Body of pancreas (tissue), 4 donors: ENCODE measurements around the gene FAM174B. TPM values are rescaled to one million over a fixed set of nuclear protein-coding genes. Genes with fewer than 3 reads are reported as not detected.

ENCODE experiments used
- ATAC-seq: fragments of 150-250 bp; one replicate; pipeline ENCODE4 v1.9.1; 2016
- DNase-seq, 4 donors: peaks; one replicate each; pipeline ENCODE4 v3.0.0-alpha.2; 2019
- H3K27ac ChIP-seq, 4 donors: fragments of 200-600 bp; sonication (generic); 1 replicate in 3 of 4; 2 replicates in 1 of 4; pipeline versions ENCODE4 v1.5.1 to v1.6.1; 2016 to 2019; ENCODE audit warnings: mild to moderate bottlenecking in 1 of 4, mixed read lengths in 1 of 4, moderate library complexity in 1 of 4
- H3K27me3 ChIP-seq, 2 donors: fragments of 200-600 bp; sonication (generic); one replicate each; pipeline ENCODE4 v1.6.0; 2016; ENCODE audit warnings: mild to moderate bottlenecking in 1 of 2
- H3K36me3 ChIP-seq, 2 donors: fragments of 200-600 bp; sonication (generic); replicated peaks in 1 of 2; 2 replicates each; pipeline ENCODE4 v1.5.1; 2016; ENCODE audit warnings: low read depth in 2 of 2; ENCODE audit not compliant: insufficient read depth in 1 of 2
- H3K4me1 ChIP-seq: fragments of 200-600 bp; sonication (generic); one replicate; pipeline ENCODE4 v1.6.0; 2016
- H3K4me3 ChIP-seq, 2 donors: fragments of 200-600 bp; sonication (generic); 1 replicate in 1 of 2; 2 replicates in 1 of 2; pipeline ENCODE4 v1.5.1; 2016 to 2019
- H3K9me3 ChIP-seq, 3 donors: fragments of 200-600 bp; sonication (generic); 1 replicate in 2 of 3; 2 replicates in 1 of 3; pipeline ENCODE4 v1.5.1; 2016
- CTCF ChIP-seq, 7 experiments: fragments of 450-650 bp in 4 of 7; fragments of 200-600 bp in 3 of 7; sonication (generic) in 3 of 7; IDR thresholded peaks; one replicate each; pipeline ENCODE4 v1.5.1; 2016 to 2019; ENCODE audit warnings: antibody characterized with exemption in 7 of 7
- POLR2A ChIP-seq, 3 donors: fragments of 450-650 bp; IDR thresholded peaks; one replicate each; pipeline ENCODE4 v1.6.1; 2016; ENCODE audit warnings: antibody characterized with exemption in 3 of 3, mild to moderate bottlenecking in 2 of 3
- WGBS, 2 donors: methylation state at CpG; one replicate each; pipeline ENCODE4 v1.1.5; 2017; 5-methylcytosine and 5-hydroxymethylcytosine counted together
- intact Hi-C: fragments of 100-400 bp; cut with DNase I; formaldehyde crosslinking; loops from one replicate; pipeline ENCODE4 v1.15.1; 2023
- total RNA-seq, 2 donors: library from RNA; depleted of rRNA; stranded (reverse); fragments of >200 nt; gene quantifications; one replicate each; pipeline ENCODE4 v1.1.0, GENCODE V29; 2016

FAM174B gene
- total RNA-seq, 2 donors from 2014 or later: 51.4 to 59.9 TPM

- H3K4me1 ChIP-seq: no peaks in the 10 kb centered on the region
- no peak overlapping the region for H3K27ac ChIP-seq
- 68 to 79% methylated on average over 19 of the region's 19 CpGs for WGBS, 2 donors
- intact Hi-C loops: no loop called here
- no peaks in the 10 kb centered on the region for H3K36me3 ChIP-seq
- TF ChIP-seq POLR2A (IDR thresholded peaks at IDR 0.05) (no peak), CTCF (IDR thresholded peaks at IDR 0.05) (no peak)
- no peak overlapping the region for H3K4me3 ChIP-seq
- ATAC-seq (no peak), DNase-seq (peak in 1 of 4 donors; percentile 10)
- no peaks in the 10 kb centered on the region for H3K9me3 ChIP-seq
- H3K27me3 ChIP-seq: no peaks in the 10 kb centered on the region
Observed at GRCh38 chr15:92595506-92596381, 59.8 kb downstream of the FAM174B start.

- Histone ChIP-seq H3K4me3 (no peak overlapping the region), H3K27ac (no peak overlapping the region), H3K4me1 (no peaks in the 10 kb centered on the region), H3K9me3 (no peaks in the 10 kb centered on the region), H3K27me3 (no peaks in the 10 kb centered on the region), H3K36me3 (no peaks in the 10 kb centered on the region)
- no peak for TF ChIP-seq POLR2A (IDR thresholded peaks at IDR 0.05)
- TF ChIP-seq CTCF (IDR thresholded peaks at IDR 0.05): no peak
- ATAC-seq (no peak), DNase-seq (no peak)
- WGBS, 2 donors: 81 to 84% methylated on average over 5 of the region's 5 CpGs
- intact Hi-C loops: no loop called here
Observed at GRCh38 chr15:92591275-92591674, 64.3 kb downstream of the FAM174B start.

- ATAC-seq: no peak
- Histone ChIP-seq H3K9me3 (no peaks in the 10 kb centered on the region), H3K27ac (no peak overlapping the region), H3K36me3 (no peaks in the 10 kb centered on the region), H3K4me3 (no peak overlapping the region), H3K27me3 (no peaks in the 10 kb centered on the region), H3K4me1 (no peaks in the 10 kb centered on the region)
- 87 to 88% methylated on average over 6 of the region's 6 CpGs for WGBS, 2 donors
- TF ChIP-seq POLR2A (IDR thresholded peaks at IDR 0.05): no peak
- TF ChIP-seq CTCF (IDR thresholded peaks at IDR 0.05): no peak
- DNase-seq: no peak
- intact Hi-C loops: no loop called here
Observed at GRCh38 chr15:92586966-92587365, 68.6 kb downstream of the FAM174B start.

DNA sequence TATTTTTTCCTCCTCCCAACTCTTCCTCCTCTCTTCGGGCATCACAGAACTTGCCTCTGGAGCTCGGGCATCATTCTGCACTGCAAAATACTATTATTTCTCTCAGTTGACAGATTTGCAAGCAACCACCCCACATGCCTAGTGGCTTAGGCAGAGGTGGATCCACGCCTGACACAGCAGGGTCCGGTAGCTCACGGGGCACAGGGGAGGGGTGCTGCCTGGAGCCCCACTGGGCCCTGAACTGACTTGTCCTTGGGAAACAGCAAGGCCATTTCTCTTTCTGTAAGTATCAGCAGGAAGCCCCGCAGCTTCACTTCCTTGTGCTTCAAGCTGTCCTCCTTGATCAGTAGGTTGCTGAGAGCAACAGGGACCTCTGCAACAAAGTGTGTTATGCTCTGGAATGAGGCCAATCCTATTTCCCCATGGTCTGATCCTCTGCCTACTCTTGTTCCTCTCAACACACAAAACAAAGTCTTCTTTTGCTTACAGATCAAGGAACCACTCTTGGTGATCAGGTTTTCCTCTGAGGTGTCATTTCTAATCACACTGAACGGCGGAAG lies 69.1 kb downstream of the FAM174B start:
- ATAC-seq (no peak), DNase-seq (no peak)
- Histone ChIP-seq H3K36me3 (no peaks in the 10 kb centered on the region), H3K27me3 (no peaks in the 10 kb centered on the region), H3K9me3 (no peaks in the 10 kb centered on the region), H3K4me1 (no peaks in the 10 kb centered on the region), H3K27ac (no peak overlapping the region), H3K4me3 (no peak overlapping the region)
- intact Hi-C loops: no loop called here
- WGBS, 2 donors: 83 to 86% methylated on average over 8 of the region's 8 CpGs
- TF ChIP-seq CTCF (IDR thresholded peaks at IDR 0.05) (no peak), POLR2A (IDR thresholded peaks at IDR 0.05) (no peak)
